ENCODE data around the gene CACNA1C.

- TF ChIP-seq CTCF (IDR thresholded peaks at IDR 0.05): no peak
- no peak for TF ChIP-seq POLR2A (IDR thresholded peaks at IDR 0.05)
- TF ChIP-seq EP300 (IDR thresholded peaks at IDR 0.05): no peak
- peak in 1 of 3 donors; percentile 15 for TF ChIP-seq POLR2AphosphoS5 (IDR thresholded peaks at IDR 0.05)
Observed at GRCh38 chr12:2008677-2009076, 44.1 kb upstream of the CACNA1C start.
